NCI-H774 (cell line): ENCODE results near the gene PEX11G.

Experiments
- DNase-seq: peaks from one replicate; lab custom pipeline; 2025; lab: John Stamatoyannopoulos, UW

PEX11G gene

DNA sequence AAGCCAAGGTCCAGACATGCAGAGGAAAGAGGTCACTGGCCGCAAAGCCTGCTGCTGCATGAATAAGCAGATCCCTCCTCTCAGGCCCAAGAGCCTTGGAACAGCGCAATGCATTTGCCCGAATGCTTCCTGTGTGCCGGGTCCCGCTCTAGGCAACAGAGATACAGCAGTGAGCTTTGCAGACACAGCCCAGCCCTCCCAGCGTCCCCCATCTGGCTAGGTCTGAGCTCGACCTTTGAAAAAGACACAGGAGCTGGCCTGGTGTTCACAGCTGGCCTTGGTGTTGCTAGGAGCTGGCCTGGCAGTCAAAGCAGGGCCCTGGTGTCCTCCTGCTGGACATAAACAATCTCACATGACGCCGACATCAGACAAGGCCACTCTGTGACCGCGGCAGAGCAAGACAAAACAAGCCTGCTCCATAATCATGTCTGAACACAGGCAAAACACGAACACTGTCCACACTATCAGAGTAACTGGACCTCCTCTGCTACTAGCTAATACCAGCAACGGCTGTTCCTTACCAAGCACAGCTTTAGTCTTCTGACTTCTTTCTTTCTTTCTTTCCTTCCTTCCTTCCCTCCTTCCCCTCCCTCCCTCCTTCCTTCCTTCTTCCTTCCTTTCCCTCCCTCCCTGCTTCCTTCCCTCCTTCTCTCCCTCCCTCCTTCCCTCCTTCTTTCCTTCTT lies 5.7 kb upstream of the PEX11G start:
- no peak for DNase-seq

DNA sequence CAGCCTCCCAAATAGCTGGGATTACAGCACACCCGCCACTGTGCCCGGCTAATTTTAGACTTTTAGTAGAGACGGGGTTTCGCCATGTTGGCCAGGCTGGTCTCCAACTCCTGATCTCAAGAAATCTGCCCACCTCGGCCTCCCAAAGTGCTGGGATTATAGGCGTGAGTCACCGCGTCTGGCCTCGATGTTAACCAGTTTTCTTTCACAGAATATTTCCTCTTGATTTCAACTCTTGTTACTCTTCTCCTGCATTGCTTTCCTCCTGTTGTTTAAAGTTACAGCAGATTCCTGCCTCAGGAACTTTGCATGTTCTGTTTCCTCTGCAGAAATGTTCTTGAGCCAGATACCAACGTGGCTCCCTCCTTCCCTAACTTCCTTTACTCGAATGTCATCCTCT lies 3.7 kb upstream of the PEX11G start:
- DNase-seq = no peak

- DNase-seq = no peak
These were observed 3.3 kb upstream of the PEX11G start for GRCh38 chr19:7492142-7492541.

- no peak for DNase-seq
These were observed 792 bp upstream of the PEX11G start for GRCh38 chr19:7489609-7490044.

GRCh38 chr19:7486923-7487322 lies 1.9 kb downstream of the PEX11G start:
- DNase-seq = no peak

DNA sequence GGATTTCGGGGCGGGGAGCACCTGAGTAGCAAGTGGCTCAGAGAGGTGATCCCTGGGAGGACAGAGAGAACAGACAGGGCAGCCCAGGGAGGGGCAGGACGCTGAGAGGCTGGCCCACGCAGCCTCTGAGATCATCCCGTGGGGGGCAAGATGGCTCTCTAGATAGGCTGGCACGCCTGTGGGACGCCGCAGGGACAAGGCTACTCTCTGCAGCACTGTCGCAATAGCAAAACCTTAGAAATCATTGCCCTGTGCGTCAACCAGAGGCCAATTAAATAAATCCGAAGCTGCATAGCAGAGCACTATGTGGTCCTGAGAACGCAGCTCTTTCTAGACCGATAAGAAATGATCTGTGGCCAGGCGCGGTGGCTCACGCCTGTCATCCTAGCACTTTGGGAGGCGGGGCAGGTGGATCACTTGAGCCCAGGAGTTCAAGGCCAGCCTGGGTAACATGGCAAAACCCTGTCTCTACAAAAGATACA lies 5.1 kb downstream of the PEX11G start:
- no peak for DNase-seq

GRCh38 chr19:7482584-7483439 lies 6.0 kb downstream of the PEX11G start:
- peak; percentile 1 for DNase-seq

- DNase-seq = no peak
These were observed 7.9 kb downstream of the PEX11G start for GRCh38 chr19:7480970-7481255.

DNA sequence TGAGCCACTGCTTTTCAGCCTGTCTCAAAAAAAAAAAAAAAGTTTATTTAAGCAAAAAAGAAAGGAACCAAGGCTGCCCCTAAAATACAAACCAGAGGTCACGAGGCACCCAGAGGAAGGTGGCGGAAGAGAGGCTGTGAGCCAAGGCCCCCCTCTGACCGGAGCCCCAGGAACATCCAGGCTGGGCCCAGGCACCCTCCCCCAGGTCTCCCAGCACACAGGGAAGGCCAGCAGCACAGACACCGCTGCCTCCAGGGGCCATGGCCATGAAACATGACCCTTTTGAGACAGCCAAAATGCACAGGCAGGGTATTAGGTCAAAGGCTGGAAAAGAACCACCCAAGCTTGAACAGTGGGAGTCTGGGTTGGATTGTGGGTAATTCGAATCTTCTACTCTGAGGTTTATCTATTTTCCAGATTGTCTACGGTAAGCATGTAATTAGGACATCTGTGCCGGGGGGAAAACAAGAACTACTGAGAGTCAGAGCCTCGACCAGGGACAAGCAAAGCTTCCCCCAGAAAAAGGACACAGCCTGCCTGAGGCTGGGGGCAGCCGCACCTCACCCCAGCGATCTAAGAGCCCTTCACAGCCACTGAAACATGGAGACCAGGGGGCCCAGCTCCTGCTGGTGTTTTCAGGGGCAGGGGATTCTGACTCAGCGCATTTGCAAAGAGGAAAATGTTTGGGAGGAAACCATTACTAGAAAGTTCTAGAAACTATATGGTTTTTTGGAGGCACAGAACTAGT lies 8.4 kb downstream of the PEX11G start:
- no peak for DNase-seq

DNA sequence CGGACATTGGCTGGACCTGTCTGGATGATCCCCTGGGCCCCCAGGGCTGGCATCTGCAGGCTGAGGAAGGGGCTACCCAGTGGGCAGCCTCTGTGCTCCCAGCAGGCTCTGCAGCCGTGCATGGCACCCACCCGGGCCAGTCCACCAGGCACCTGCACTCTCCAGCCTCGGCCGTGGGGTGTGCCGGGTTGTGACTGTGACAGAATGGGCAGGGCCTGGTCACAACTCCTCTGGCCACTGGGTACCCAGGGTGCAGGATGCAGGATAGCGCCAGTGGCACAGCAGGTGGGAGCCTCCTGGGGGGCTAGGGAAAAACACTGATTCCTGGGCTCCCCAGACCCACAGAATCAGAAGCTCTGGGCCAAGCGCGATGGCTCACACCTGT lies 10.0 kb downstream of the PEX11G start:
- DNase-seq = no peak

DNA sequence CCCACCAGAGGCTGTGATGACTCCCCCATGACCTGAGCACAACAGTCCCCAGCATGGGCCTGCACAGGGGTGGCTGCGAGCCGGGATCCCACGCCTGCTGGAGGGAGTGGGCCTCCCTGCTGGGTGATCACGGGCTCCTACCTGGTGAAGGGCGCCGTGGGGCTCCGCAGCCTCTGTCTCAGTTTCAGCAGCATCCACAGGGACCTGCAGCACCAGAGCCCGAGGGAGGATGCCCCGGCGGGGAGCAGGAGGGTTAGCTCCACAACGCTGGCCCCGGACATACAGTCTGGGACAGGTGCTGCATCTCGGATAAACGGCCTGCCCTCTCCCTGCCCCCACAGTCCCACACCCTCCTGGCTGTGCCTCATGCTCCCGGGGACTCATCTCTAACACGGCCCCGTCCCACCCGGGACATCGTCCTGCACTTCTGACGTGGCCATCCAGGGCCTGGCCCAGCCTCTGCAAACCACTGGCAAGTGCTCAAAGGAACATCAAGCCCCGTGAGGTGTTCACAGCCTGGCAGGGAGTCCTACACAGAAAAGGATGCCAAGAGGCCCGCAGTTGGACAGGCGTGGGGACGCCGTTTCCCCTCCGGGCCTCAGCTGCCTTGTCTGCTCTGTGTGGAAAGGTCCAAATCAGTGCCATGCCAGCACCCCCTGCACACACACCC lies 10.5 kb downstream of the PEX11G start:
- DNase-seq = no peak

DNA sequence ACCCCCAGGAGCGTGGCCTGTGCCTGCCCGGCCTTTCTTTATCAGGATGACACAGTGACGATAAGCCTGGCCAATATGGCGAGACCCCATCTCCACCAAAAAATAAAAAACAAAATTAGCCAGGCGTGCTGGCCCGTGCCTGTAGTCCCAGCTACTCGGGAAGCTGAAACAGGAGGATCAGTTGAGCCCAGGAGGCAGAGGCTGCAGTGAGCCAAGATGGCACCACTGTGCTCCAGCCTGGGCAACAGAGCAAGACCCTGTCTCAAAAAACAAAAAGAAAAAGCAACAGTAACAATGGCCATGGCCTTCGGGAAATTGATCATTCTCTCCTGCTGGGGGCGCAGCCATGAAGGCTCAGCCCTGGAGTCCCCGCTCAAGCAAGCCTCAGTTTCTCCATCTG lies 11.1 kb downstream of the PEX11G start:
- no peak for DNase-seq

- DNase-seq = no peak
These were observed 11.9 kb downstream of the PEX11G start for GRCh38 chr19:7476777-7477494.

- DNase-seq = no peak
These were observed 12.6 kb downstream of the PEX11G start for GRCh38 chr19:7476241-7476640.

- no peak for DNase-seq
These were observed 13.2 kb downstream of the PEX11G start for GRCh38 chr19:7475665-7476064.

DNA sequence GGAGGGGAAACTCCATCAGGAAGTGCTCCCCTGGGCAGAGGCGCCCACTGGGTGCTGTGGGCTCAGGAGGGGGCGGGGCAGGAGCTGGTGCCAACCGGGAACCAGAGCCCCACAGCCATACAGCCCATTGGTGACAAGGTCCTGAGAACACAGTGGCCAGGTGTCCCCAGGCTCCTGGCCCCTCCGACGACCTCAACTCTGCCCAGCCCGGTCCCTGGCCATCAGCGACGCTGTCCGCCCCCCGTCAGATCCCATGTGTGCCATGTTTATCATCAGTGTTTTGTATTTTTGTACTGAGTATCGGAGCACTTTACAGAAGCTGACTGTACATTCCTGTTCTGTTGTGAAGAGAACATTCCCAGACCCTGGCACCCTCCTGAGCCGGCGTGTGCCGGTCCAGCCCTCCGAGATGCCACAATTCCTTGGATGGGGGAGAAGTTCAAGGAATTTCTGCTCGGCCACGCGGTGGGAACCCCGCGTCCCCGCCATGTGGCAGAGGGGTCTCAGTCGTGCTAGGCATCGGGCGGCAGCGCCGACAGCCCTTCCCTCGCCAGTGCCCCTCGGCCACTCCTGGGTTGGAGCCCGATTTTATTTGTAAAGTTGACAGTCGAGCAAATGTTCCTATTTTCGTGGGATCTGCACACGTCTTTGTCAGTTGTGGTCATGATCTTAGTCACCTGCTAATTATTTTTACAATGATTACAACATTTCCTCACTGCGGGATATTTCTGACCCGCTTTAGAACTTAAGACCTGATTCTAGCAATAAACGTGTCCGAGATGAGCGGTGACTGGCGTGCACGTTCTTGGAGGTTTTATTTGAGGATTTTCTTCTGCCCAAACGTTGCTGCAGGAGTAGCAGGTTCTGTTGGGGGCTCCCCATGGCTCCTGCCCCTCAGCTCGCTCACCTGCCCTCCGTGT lies 16.9 kb downstream of the PEX11G start:
- no peak for DNase-seq

DNA sequence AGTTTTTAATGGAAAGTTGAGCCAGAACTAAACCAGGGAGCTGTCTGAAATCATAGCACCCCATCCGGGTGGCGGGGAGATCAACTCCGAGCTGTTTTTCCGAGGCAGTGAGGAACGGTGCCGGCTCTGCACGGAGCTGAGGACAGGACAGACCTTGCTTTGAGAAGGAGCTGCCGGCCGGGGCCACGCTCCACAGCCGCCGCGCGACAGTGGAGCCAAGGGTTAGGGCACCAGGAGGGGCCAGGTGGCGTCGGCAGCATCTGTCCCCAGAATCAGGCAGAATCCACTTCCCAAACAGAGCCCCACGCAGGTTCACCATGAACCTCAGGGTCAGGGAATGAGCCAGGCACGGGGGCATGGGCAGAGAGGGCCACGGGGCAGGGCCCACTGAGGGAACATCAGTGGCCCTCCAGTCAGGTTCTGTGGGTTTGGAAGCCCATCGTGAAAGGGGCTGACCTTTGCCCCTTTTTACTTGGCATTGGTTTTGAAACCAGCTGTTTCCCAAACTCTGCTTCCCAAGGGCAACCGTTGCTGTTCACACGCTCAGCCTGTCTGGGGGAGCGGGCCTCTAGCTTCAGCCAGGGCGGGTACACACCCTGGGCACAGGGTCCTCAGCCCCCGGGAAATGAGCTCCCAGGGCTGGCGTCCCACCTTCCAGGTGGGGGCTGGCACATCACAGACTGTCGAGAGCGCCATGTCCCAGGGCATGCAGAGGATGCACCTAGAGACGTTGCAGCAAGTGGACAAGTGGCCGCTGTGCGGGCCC lies 18.1 kb downstream of the PEX11G start:
- no peak for DNase-seq

- DNase-seq = no peak
These were observed 19.1 kb downstream of the PEX11G start for GRCh38 chr19:7469669-7470285.

DNA sequence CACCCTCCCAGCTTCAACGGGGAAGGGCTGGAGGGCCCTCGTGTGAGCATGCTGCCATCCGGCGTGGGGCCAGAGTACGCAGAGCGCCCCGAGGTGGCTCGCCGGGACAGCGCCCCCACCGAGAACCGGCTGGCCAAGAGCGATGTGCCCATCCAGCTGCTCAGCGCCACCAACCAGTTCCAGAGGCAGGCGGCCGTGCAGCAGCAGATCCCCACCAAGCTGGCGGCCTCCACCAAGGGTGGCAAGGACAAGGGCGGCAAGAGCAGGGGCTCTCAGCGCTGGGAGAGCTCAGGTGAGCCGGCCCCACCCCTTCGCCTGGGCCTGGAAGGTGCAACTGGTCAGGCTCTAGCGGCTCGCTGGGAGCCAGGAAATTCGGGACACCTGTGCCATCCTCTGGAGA lies 20.0 kb downstream of the PEX11G start:
- DNase-seq = no peak
